Panc1 (cell line): ENCODE results near the gene TMEM115. TPM values are rescaled to one million over a fixed set of nuclear protein-coding genes. Genes with fewer than 3 reads are reported as not detected.

Experiments used
- ATAC-seq: fragments of 200-7000 bp; cut with Tn5 transposase; 2 replicates; pipeline ENCODE4 v1.9.1; 2020; ENCODE audit warnings: mild to moderate bottlenecking, moderate library complexity
- BruUV-seq: library from RNA; stranded (reverse); fragments of 400-500 nt; replicated peaks from 2 replicates; lab custom pipeline; 2021; lab: Mats Ljungman, UMichigan
- CTCF ChIA-PET: fragments of 300-600 bp; sonication (Branson Sonifier 250); formaldehyde crosslinking; loops from one replicate; lab custom pipeline; 2022; ENCODE audit warnings: antibody characterized with exemption; lab: Charles Lee
- POLR2A ChIA-PET: fragments of 300-600 bp; sonication (Branson Sonifier 250); formaldehyde crosslinking; loops from one replicate; lab custom pipeline; 2022; ENCODE audit warnings: antibody characterized with exemption; lab: Charles Lee
- DNase-seq: peaks from one replicate; pipeline ENCODE4 v3.0.0-alpha.2; 2010; ENCODE audit warnings: low read depth, low spot score
- H3K27ac ChIP-seq: 2 replicates; pipeline ENCODE4 v1.5.1; 2011; ENCODE audit warnings: mild to moderate bottlenecking, low read length, inconsistent platforms
- H3K27me3 ChIP-seq: fragments of 200-500 bp; sonication (Bioruptor generic); 2 replicates; pipeline ENCODE4 v1.6.0; 2014; ENCODE audit warnings: low read length, inconsistent platforms; ENCODE audit not compliant: control insufficient read depth, insufficient read depth
- H3K36me3 ChIP-seq: fragments of 200-500 bp; sonication (Bioruptor generic); 2 replicates; pipeline ENCODE4 v1.5.1; 2014; ENCODE audit warnings: inconsistent platforms, mild to moderate bottlenecking, low read length, moderate library complexity; ENCODE audit not compliant: control insufficient read depth, insufficient read depth
- H3K4me1 ChIP-seq: 2 replicates; pipeline ENCODE4 v1.5.1; 2011; ENCODE audit warnings: inconsistent platforms, mild to moderate bottlenecking, low read length, moderate library complexity; ENCODE audit not compliant: control insufficient read depth, insufficient read depth
- H3K4me3 ChIP-seq, 2 experiments: 2 replicates each; pipeline ENCODE4 v1.5.1; 2011 to 2012; ENCODE audit warnings: low read depth in 2 of 2, low read length in 2 of 2, mild to moderate bottlenecking in 2 of 2, inconsistent platforms in 1 of 2, moderate library complexity in 1 of 2
- H3K9me3 ChIP-seq: fragments of 200-500 bp; sonication (Bioruptor generic); 2 replicates; pipeline ENCODE4 v1.5.1; 2014; ENCODE audit warnings: low read depth, mild to moderate bottlenecking, inconsistent platforms, low read length, moderate library complexity; ENCODE audit not compliant: control insufficient read depth, insufficient read depth
- CTCF ChIP-seq: fragments of 450-650 bp; IDR thresholded peaks from 2 replicates; pipeline ENCODE4 v1.5.1; 2017; ENCODE audit warnings: mild to moderate bottlenecking
- POLR2AphosphoS5 ChIP-seq: IDR thresholded peaks from 2 replicates; pipeline ENCODE4 v1.6.1; 2012; ENCODE audit warnings: mild to moderate bottlenecking, low read depth, low read length, moderate library complexity
- REST ChIP-seq, 2 experiments: IDR thresholded peaks; 2 replicates each; pipeline ENCODE4 v1.6.1; 2011 to 2012; ENCODE audit warnings: low read depth in 2 of 2, control low read depth in 1 of 2, low read length in 1 of 2, mild to moderate bottlenecking in 1 of 2, moderate library complexity in 1 of 2; ENCODE audit not compliant: insufficient read depth in 1 of 2
- SIN3A ChIP-seq: IDR thresholded peaks from 2 replicates; pipeline ENCODE4 v1.6.1; 2012; ENCODE audit warnings: low read depth, mild to moderate bottlenecking, low read length, moderate library complexity, borderline replicate concordance; ENCODE audit not compliant: insufficient read depth
- TCF7L2 ChIP-seq: IDR thresholded peaks from 2 replicates; pipeline ENCODE4 v1.6.1; 2011; ENCODE audit warnings: mild to moderate bottlenecking, low read depth, low read length, inconsistent platforms
- in situ Hi-C: cut with HindIII; loops from 2 replicates; pipeline ENCODE4 v1.10.0; 2016; ENCODE audit warnings: low sequenced_read_pairs, low pct_unique_long_range_greater_than_20kb
- intact Hi-C: fragments of 100-400 bp; cut with micrococcal nuclease; formaldehyde crosslinking; loops from one replicate; pipeline ENCODE4 v1.10.0; 2022; ENCODE audit not compliant: unreplicated experiment
- total RNA-seq: library from RNA; stranded (reverse); gene quantifications from one replicate; pipeline ENCODE4 v1.2.1, GENCODE V29; 2021; ENCODE audit not compliant: unreplicated experiment

TMEM115 gene
- total RNA-seq, 1 experiment from 2014 or later: 30.2 TPM

- H3K27ac ChIP-seq: no peak overlapping the region
- BruUV-seq: no TSS peak
- in situ Hi-C loops: no loop called here
- ATAC-seq (no peak), DNase-seq (no peak)
- intact Hi-C loops: no loop called here
- peaks cover 27% of the 10 kb centered on the region for H3K4me1 ChIP-seq
- CTCF ChIA-PET: no interaction called here
- H3K4me3 ChIP-seq: no peak overlapping the region
- POLR2A ChIA-PET: no interaction called here
- no peaks in the 10 kb centered on the region for H3K27me3 ChIP-seq
- H3K9me3 ChIP-seq: no peaks in the 10 kb centered on the region
- peaks cover 8% of the 10 kb centered on the region for H3K36me3 ChIP-seq
- no peak for TF ChIP-seq POLR2AphosphoS5
- TF ChIP-seq TCF7L2: no peak
- no peak for TF ChIP-seq CTCF
- TF ChIP-seq REST (IDR thresholded peaks at IDR 0.05; ENCODE audit: insufficient read depth in 1 of 2, low read depth in 2 of 2, low read length in 1 of 2): no peak
- TF ChIP-seq SIN3A: no peak
Observed at GRCh38 chr3:50325497-50326181, 33.7 kb downstream of the TMEM115 start.

GRCh38 chr3:50325113-50325480, 34.2 kb downstream of the TMEM115 start:
- in situ Hi-C loops: no loop called here
- ChIA-PET CTCF (interaction anchor here (0.6 to 1.1 kb wide), 3 partner anchors 26 to 191 kb away, joined by 3 to 4 read pairs (median 3); partner anchors contain the start of genes HYAL3 and NAA80), POLR2A (no interaction called here)
- Histone ChIP-seq H3K4me1 (peaks cover 31% of the 10 kb centered on the region), H3K27ac (no peak overlapping the region), H3K9me3 (no peaks in the 10 kb centered on the region), H3K27me3 (no peaks in the 10 kb centered on the region), H3K4me3 (no peak overlapping the region), H3K36me3 (peaks cover 5% of the 10 kb centered on the region; the same call in 1 of the 2 replicates)
- no TSS peak for BruUV-seq
- ATAC-seq (no peak), DNase-seq (no peak)
- intact Hi-C loops: no loop called here
- TF ChIP-seq SIN3A: no peak
- no peak for TF ChIP-seq REST (IDR thresholded peaks at IDR 0.05; ENCODE audit: insufficient read depth in 1 of 2, low read depth in 2 of 2, low read length in 1 of 2)
- TF ChIP-seq CTCF: no peak
- no peak for TF ChIP-seq TCF7L2
- TF ChIP-seq POLR2AphosphoS5: no peak
